Psoas muscle (tissue), 8 donors: ENCODE data around the gene RASSF8. TPM values are rescaled to one million over a fixed set of nuclear protein-coding genes. Genes with fewer than 3 reads are reported as not detected.

Experiments
- ATAC-seq, 4 donors: fragments of 200-7000 bp; cut with Tn5 transposase; one replicate each; pipeline ENCODE4 v1.9.1; 2020; ENCODE audit warnings: moderate library complexity in 3 of 4, mild to moderate bottlenecking in 2 of 4
- DNase-seq, 2 donors: peaks; one replicate each; pipeline ENCODE4 v3.0.0-alpha.2; 2020
- H3K27ac ChIP-seq: fragments of 200-600 bp; one replicate; pipeline ENCODE4 v1.8.0; 2022
- H3K27me3 ChIP-seq, 3 donors: fragments of 200-600 bp in 1 of 3; one replicate each; pipeline versions ENCODE4 v1.6.1 to v1.8.0; 2013 to 2022; ENCODE audit warnings: low read length in 2 of 3, mild to moderate bottlenecking in 2 of 3, moderate library complexity in 1 of 3; ENCODE audit not compliant: insufficient read depth in 3 of 3
- H3K36me3 ChIP-seq, 2 donors: fragments of 200-600 bp in 1 of 2; one replicate each; pipeline versions ENCODE4 v1.6.1 to v1.8.0; 2013 to 2022; ENCODE audit warnings: low read depth in 1 of 2, mild to moderate bottlenecking in 1 of 2, moderate library complexity in 1 of 2; ENCODE audit not compliant: insufficient read depth in 1 of 2
- H3K4me1 ChIP-seq: fragments of 200-600 bp; one replicate; pipeline ENCODE4 v1.8.0; 2022
- H3K4me3 ChIP-seq: fragments of 200-600 bp; one replicate; pipeline ENCODE4 v1.8.0; 2022; ENCODE audit warnings: mild to moderate bottlenecking
- H3K9me3 ChIP-seq: fragments of 200-600 bp; one replicate; pipeline ENCODE4 v1.8.0; 2022
- CTCF ChIP-seq: fragments of 200-600 bp; IDR thresholded peaks from one replicate; pipeline ENCODE4 v1.8.0; 2022; ENCODE audit warnings: antibody characterized with exemption
- WGBS, 3 donors: extraction: QIAGEN DNeasy Blood & Tissue Kit; methylation state at CpG; one replicate each; pipeline versions ENCODE4 v1.1.6 to v1.1.7; 2013; 5-methylcytosine and 5-hydroxymethylcytosine counted together
- intact Hi-C, 2 donors: fragments of 100-400 bp; cut with DNase I; formaldehyde crosslinking; loops; one replicate each; pipeline versions ENCODE4 v1.11.0 to v1.14.2; 2022
- polyA plus RNA-seq, 3 donors: library from polyadenylated mRNA; stranded (reverse); fragments of 200-250 nt; gene quantifications; one replicate each; pipeline ENCODE4 v1.2.3, GENCODE V29; 2013
- total RNA-seq, 4 donors: library from RNA; stranded (reverse); fragmentation: NEBNext Ultra II Directional in 2 of 4; extraction: Animal tissue kit (Norgen Biotek cat#: 25700) in 2 of 4; gene quantifications; one replicate each; pipeline versions ENCODE4 v1.2.1 to v1.2.4, GENCODE V29; 2021 to 2023
- donor health status: healthy with polysubstance abuse.
- donor health status: DM: no; HTN: no; CAD: no; lungs with moderate emphysema.
- donor health status: Bipolar disorder and iron deficiency.
- donor health status: healthy.
- donor health status: DM: yes; HTN: yes; CAD: no.
- donor health status: DM: no; HTN: no; CAD: no.
- donor health status: DM: no; HTN: no; CAD: no.
- donor health status: DM: yes; HTN: yes; CAD: no.

The RASSF8 gene
- total and polyA plus RNA-seq, 7 donors = 7.7 to 80.3 (median 41.9) TPM

- Histone ChIP-seq H3K27me3 (peaks cover 0 to 2% (median 0%) of the 10 kb centered on the region in 3 donors), H3K27ac (no peak overlapping the region), H3K4me3 (no peak overlapping the region), H3K36me3 (no peaks in the 10 kb centered on the region), H3K4me1 (no peaks in the 10 kb centered on the region), H3K9me3 (no peaks in the 10 kb centered on the region)
- ATAC-seq = no peak
- 65 to 77% (median 72%) methylated on average over 5 of the region's 5 CpGs for WGBS, 3 donors
- DNase-seq = no peak
- intact Hi-C loops = no loop called here
- no peak for TF ChIP-seq CTCF
Measured at GRCh38 chr12:25926536-25926935, 31.9 kb upstream of the RASSF8 start.

GRCh38 chr12:25929142-25929541 is 29.3 kb upstream of the RASSF8 start:
- no peak overlapping the region for H3K27ac ChIP-seq
- peaks cover 0 to 2% (median 0%) of the 10 kb centered on the region in 3 donors for H3K27me3 ChIP-seq
- DNase-seq (no peak), ATAC-seq (no peak)
- no peaks in the 10 kb centered on the region for H3K36me3 ChIP-seq
- 40 to 45% (median 41%) methylated on average over 1 of the region's 1 CpG for WGBS, 3 donors
- H3K4me3 ChIP-seq = no peak overlapping the region
- no peaks in the 10 kb centered on the region for H3K4me1 ChIP-seq
- H3K9me3 ChIP-seq = no peaks in the 10 kb centered on the region
- intact Hi-C loops = no loop called here
- no peak for TF ChIP-seq CTCF

- intact Hi-C loops = no loop called here
- Histone ChIP-seq H3K9me3 (no peaks in the 10 kb centered on the region), H3K4me3 (no peak overlapping the region), H3K27ac (no peak overlapping the region), H3K36me3 (no peaks in the 10 kb centered on the region), H3K4me1 (no peaks in the 10 kb centered on the region), H3K27me3 (peaks cover 0 to 2% (median 0%) of the 10 kb centered on the region in 3 donors)
- TF ChIP-seq CTCF = no peak
- DNase-seq (no peak), ATAC-seq (no peak)
- WGBS, 3 donors = 75 to 78% (median 76%) methylated on average over 4 of the region's 4 CpGs
Measured at GRCh38 chr12:25932971-25933370, 25.5 kb upstream of the RASSF8 start.

- no peak for DNase-seq
- Histone ChIP-seq H3K27ac (no peak overlapping the region), H3K27me3 (peaks cover 0 to 2% (median 0%) of the 10 kb centered on the region in 3 donors), H3K4me1 (no peaks in the 10 kb centered on the region), H3K4me3 (no peak overlapping the region), H3K9me3 (no peaks in the 10 kb centered on the region), H3K36me3 (no peaks in the 10 kb centered on the region)
- intact Hi-C loops = no loop called here
- no peak for TF ChIP-seq CTCF
- WGBS, 3 donors = 71 to 78% (median 73%) methylated on average over 4 of the region's 4 CpGs
- no peak for ATAC-seq
Measured at GRCh38 chr12:25934456-25934855, 24.0 kb upstream of the RASSF8 start.
